ENCODE measurements around the gene RAB44. TPM values are rescaled to one million over a fixed set of nuclear protein-coding genes. Genes with fewer than 3 reads are reported as not detected.

RAB44 gene
- polyA plus RNA-seq, 1 experiment: not detected

GRCh38 chr6:36686668-36687513 lies 10.7 kb upstream of the RAB44 start:
- peak overlapping the region; percentile 70 for H3K27ac ChIP-seq (ENCODE audit: low read depth, low read length)
- POLR2A ChIA-PET: interaction anchor here (1.2 to 2.0 kb wide), 2 partner anchors 59 to 62 kb away, joined by 3 to 6 read pairs; no protein-coding TSS in a partner anchor

DNA sequence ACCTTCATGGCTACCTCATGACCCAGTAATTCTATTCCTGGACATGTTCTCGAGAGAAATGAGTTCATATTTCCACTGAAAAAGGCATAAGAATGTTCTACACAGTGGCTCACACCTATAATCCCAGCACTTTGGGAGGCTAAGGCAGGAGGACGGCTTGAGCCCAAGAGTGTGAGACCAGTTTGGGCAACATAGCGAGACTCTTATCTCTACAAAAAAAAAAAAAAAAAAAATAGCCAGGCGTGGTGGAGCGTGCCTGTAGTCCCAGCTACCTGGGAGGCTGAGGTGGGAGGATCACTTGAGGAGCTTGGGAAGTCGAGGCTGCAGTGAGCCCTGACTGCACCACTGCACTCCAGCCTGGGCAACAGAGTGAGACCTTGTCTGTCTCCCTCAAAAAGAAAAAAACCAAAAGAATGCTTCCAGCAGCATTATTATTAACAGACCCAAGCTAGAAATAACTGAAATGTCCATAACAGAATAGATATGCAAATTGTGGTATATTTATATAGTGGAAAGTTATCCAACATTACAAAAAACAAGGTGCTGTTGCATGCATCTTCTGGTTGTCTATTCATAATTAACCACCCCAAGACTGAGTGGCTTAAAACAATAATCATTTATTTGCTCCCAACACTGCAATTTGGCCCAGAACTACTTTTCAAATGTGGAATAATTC lies 9.4 kb upstream of the RAB44 start:
- no peak for DNase-seq (ENCODE audit: low read depth, low spot score)
- POLR2A ChIA-PET: interaction anchor here (0.6 to 2.0 kb wide), 8 partner anchors 10 to 709 kb away, joined by 3 to 9 read pairs (median 3); partner anchors contain the start of gene CDKN1A
- TF ChIP-seq CTCF (IDR thresholded peaks at IDR 0.05; ENCODE audit: low read depth, low read length): no peak

More at GRCh38 chr6:36686668-36687513, 10.7 kb upstream of the RAB44 start:
- CTCF ChIA-PET: interaction anchor here (0.7 to 2.9 kb wide), 2 partner anchors 72 kb away, joined by 3 to 10 read pairs; no protein-coding TSS in a partner anchor
- Histone ChIP-seq H3K9me3 (ENCODE audit: control insufficient read depth, insufficient read depth, low read length) (no peaks in the 10 kb centered on the region; the same call in 1 of the 2 replicates), H3K4me3 (ENCODE audit: low read depth, low read length) (no peak overlapping the region), H3K27me3 (ENCODE audit: control insufficient read depth, insufficient read depth, low read length) (no peaks in the 10 kb centered on the region)
- no peak for DNase-seq (ENCODE audit: low read depth, low spot score)
- TF ChIP-seq CTCF (IDR thresholded peaks at IDR 0.05; ENCODE audit: low read depth, low read length): no peak

DNA sequence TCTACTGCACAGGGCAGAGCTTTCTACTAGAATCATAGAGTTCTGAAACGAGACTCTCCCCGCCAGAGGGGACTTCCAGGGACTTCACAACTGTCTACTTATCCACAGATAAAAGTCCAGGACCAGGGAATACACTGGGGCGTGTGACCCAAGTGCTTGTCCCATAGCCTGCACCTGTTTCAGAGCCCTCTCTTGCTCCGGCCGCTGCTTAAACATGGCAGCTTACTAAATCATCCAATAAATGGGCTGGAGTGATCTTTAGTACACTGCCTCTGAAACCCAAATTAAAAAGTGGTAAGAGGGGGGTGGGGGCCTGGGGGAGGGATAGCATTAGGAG lies 8.9 kb upstream of the RAB44 start:
- DNase-seq (ENCODE audit: low read depth, low spot score): no peak
- Histone ChIP-seq H3K27ac (ENCODE audit: low read depth, low read length) (no peak overlapping the region), H3K9me3 (ENCODE audit: control insufficient read depth, insufficient read depth, low read length) (no peaks in the 10 kb centered on the region; the same call in 1 of the 2 replicates), H3K4me3 (ENCODE audit: low read depth, low read length) (no peak overlapping the region), H3K27me3 (ENCODE audit: control insufficient read depth, insufficient read depth, low read length) (no peaks in the 10 kb centered on the region)
- ChIA-PET CTCF (interaction anchor here (0.9 to 2.9 kb wide), 3 partner anchors 35 to 73 kb away, joined by 3 to 10 read pairs (median 3); no protein-coding TSS in a partner anchor), POLR2A (interaction anchor here (0.6 to 2.0 kb wide), 7 partner anchors 10 to 92 kb away, joined by 3 to 9 read pairs (median 3); partner anchors contain the start of gene CDKN1A)
- TF ChIP-seq CTCF (IDR thresholded peaks at IDR 0.05; ENCODE audit: low read depth, low read length): no peak

More for the DNA sequence above, 9.4 kb upstream of the RAB44 start:
- Histone ChIP-seq H3K9me3 (ENCODE audit: control insufficient read depth, insufficient read depth, low read length) (no peaks in the 10 kb centered on the region; the same call in 1 of the 2 replicates), H3K27me3 (ENCODE audit: control insufficient read depth, insufficient read depth, low read length) (no peaks in the 10 kb centered on the region), H3K27ac (ENCODE audit: low read depth, low read length) (no peak overlapping the region), H3K4me3 (ENCODE audit: low read depth, low read length) (no peak overlapping the region)
- CTCF ChIA-PET: interaction anchor here (0.9 to 2.9 kb wide), 3 partner anchors 36 to 73 kb away, joined by 3 to 10 read pairs (median 3); no protein-coding TSS in a partner anchor

- Histone ChIP-seq H3K9me3 (ENCODE audit: control insufficient read depth, insufficient read depth, low read length) (no peaks in the 10 kb centered on the region), H3K27ac (ENCODE audit: low read depth, low read length) (no peak overlapping the region), H3K4me3 (ENCODE audit: low read depth, low read length) (no peak overlapping the region), H3K27me3 (ENCODE audit: control insufficient read depth, insufficient read depth, low read length) (no peaks in the 10 kb centered on the region)
- no peak for TF ChIP-seq CTCF (IDR thresholded peaks at IDR 0.05; ENCODE audit: low read depth, low read length)
- no peak for DNase-seq (ENCODE audit: low read depth, low spot score)
- POLR2A ChIA-PET: no interaction called here
- CTCF ChIA-PET: interaction anchor here (1.2 to 2.2 kb wide), 4 partner anchors 33 to 327 kb away, joined by 5 to 8 read pairs (median 6); no protein-coding TSS in a partner anchor
Observed at GRCh38 chr6:36691011-36691410, 6.6 kb upstream of the RAB44 start.
